Astrocyte of the cerebellum (primary cell): ENCODE data around the gene SLC44A1.

ENCODE experiments used
- DNase-seq: peaks from one replicate; pipeline ENCODE4 v3.0.0-alpha.2; 2011; ENCODE audit warnings: low read depth
- H3K4me3 ChIP-seq: 2 replicates; pipeline ENCODE4 v1.5.1; 2011; ENCODE audit warnings: mild to moderate bottlenecking, low read depth, low read length, moderate library complexity
- in situ Hi-C: cut with HindIII; loops from 2 replicates; pipeline ENCODE4 v1.10.0; 2017; ENCODE audit warnings: low sequenced_read_pairs
- TF ChIP-seq, protein P1 (sequence below): IDR thresholded peaks from 2 replicates; pipeline ENCODE4 v1.5.1; 2012; ENCODE audit warnings: low read length, low read depth, moderate library complexity, mild to moderate bottlenecking; ENCODE audit errors: missing control alignments

The SLC44A1 gene

DNA sequence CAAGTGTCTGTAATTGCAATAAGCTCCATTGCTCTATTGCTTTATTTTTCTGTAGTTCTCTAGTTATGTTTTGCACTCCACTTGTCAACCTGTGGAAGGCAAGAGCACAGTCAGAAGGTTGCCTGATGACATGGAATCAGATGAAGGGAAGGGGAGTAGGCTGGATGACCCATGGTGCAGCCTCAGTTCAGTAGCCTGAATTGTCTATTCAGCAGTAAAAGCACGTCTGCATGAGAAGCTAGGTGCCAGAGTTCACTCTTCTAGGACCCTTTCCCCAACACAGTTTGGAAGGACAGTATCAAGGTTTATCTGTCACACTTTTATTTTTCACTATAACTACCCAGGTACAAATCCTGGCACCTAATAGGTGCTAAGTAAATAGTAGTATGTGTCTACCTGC, 39.3 kb downstream of the SLC44A1 start:
- no peak overlapping the region for H3K4me3 ChIP-seq
- TF ChIP-seq, protein P1, sequence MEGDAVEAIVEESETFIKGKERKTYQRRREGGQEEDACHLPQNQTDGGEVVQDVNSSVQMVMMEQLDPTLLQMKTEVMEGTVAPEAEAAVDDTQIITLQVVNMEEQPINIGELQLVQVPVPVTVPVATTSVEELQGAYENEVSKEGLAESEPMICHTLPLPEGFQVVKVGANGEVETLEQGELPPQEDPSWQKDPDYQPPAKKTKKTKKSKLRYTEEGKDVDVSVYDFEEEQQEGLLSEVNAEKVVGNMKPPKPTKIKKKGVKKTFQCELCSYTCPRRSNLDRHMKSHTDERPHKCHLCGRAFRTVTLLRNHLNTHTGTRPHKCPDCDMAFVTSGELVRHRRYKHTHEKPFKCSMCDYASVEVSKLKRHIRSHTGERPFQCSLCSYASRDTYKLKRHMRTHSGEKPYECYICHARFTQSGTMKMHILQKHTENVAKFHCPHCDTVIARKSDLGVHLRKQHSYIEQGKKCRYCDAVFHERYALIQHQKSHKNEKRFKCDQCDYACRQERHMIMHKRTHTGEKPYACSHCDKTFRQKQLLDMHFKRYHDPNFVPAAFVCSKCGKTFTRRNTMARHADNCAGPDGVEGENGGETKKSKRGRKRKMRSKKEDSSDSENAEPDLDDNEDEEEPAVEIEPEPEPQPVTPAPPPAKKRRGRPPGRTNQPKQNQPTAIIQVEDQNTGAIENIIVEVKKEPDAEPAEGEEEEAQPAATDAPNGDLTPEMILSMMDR, result no peak
- in situ Hi-C loops, result no loop called here
- no peak for DNase-seq

DNA sequence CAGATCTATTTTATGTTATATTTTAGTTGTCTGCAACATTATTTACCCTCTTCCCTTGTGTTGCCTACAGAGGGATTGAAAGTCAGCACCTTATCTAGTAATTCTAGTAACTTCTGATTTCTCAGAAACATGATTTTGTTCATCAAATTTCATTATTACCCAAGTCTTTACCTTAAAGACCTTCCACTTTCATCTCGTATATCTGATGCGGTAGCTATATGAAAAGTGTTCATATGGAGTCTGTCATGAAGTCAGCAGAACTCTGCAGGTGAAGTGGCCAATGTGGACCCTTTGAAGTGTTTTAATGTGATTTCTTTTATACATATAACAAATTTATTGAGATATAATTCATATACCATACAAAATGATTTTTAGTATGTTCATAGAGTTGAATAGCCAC, 40.0 kb downstream of the SLC44A1 start:
- DNase-seq, result no peak
- TF ChIP-seq, protein P1, result no peak
- no peak overlapping the region for H3K4me3 ChIP-seq
- in situ Hi-C loops, result no loop called here

DNA sequence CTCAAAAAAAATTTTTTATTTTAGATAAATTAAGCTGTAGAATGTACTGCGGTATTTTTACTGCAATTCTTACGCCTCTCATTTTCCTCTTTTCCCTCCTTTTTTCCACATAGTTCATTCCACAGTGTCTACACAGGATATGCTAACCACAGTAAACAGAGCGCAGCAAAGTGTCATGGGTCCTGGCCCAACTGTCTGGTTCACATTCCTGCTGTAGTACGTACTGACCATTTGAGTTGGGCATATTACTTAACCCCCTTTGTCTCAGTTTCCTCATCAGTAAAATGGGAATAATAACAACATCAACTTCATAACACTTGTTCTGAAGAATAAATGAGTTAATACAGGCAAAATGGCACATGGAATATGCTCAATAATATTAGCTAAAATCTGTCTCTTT, 41.6 kb downstream of the SLC44A1 start:
- DNase-seq, result no peak
- H3K4me3 ChIP-seq, result no peak overlapping the region
- in situ Hi-C loops, result no loop called here
- TF ChIP-seq, protein P1, result no peak

DNA sequence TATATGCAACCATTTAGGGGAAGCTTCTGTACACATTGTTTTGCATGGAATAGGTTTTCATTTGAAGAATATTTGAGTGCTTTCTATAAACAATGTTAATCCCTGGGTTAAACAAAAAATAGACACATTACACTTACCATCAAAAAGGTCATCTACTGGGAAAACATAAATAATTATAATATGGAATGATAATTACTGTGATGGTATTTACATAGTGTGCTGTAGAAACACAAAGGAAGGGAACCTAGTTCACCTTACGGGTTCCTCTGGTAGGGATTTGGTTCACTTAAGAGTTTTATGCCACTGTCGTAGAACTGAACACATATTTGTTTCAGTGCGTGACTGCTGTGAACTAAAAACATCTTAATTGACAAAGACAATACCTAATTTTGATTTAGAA, 44.9 kb downstream of the SLC44A1 start:
- TF ChIP-seq, protein P1, result no peak
- no peak overlapping the region for H3K4me3 ChIP-seq
- no peak for DNase-seq
- in situ Hi-C loops, result no loop called here

DNA sequence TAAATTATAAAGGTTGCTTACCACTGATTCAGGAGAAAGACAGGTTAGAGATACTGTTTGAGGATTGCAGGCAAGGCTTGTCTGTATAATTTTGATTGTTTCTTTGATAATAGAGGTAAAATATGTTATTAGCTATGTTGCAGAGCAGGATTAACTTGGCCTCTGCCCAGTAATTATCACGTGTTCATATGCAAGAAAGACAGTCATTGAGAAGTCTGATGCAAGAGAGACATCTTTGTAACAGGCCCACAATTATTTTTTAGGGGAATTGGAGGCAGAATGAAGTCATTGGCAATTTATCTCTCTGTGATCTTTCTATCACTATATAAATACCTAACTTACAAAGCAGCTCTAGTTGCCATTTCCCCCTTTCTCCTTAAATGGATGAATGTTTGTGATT, 46.0 kb downstream of the SLC44A1 start:
- H3K4me3 ChIP-seq, result no peak overlapping the region
- TF ChIP-seq, protein P1, result no peak
- DNase-seq, result no peak
- in situ Hi-C loops, result no loop called here

DNA sequence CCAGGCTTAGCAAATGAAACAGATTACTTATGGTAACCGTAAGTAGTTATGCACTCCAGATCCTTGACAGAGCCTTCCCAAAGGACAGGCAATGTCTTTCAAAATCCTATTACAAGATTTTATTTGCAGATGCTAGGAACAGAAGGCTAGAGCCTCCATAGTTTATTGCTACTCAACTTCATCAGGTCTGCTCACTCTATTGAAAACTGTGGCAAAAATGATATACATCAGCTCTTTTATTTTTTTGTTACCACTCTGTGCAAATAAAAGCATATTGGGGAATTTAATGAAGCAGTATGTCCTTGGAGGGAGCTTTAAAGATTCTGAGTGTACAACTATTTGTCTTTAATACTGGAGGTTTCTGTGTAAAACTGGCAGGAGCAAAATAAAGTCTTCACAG, 46.5 kb downstream of the SLC44A1 start:
- in situ Hi-C loops, result no loop called here
- no peak for DNase-seq
- no peak overlapping the region for H3K4me3 ChIP-seq
- TF ChIP-seq, protein P1, result no peak

DNA sequence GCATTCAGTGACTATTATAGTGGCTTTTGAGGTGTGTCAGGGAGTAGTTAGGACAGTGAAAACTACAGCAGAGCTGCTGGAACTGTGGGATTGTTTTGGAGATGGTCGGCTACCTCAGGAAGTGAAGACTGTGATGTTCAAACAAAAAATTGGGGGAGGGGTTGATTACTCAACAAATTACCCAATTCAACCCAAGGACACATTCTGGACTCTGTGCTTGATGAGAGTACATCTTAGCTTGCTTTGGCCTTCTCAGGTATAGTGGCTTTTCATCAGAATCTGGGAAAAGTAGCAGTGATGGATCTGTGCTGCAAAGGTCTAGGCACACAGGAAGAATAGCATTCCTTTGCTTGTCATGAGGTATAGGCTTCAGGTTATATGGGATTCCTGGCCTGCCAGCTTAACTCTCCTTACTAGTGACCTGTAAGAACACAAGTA, 47.0 kb downstream of the SLC44A1 start:
- no peak for DNase-seq
- in situ Hi-C loops, result no loop called here
- no peak overlapping the region for H3K4me3 ChIP-seq
- TF ChIP-seq, protein P1, result no peak
